NCI-H69 (cell line): ENCODE results near the gene CFAP299.

Experiments used
- DNase-seq: peaks from one replicate; lab custom pipeline; 2025; lab: John Stamatoyannopoulos, UW

CFAP299 gene

GRCh38 chr4:80831383-80832361, 496.1 kb downstream of the CFAP299 start:
- no peak for DNase-seq

GRCh38 chr4:80839281-80839680, 503.8 kb downstream of the CFAP299 start:
- no peak for DNase-seq

- DNase-seq: no peak
Measured at GRCh38 chr4:80839792-80840191, 504.3 kb downstream of the CFAP299 start.

- DNase-seq: no peak
Measured at GRCh38 chr4:80840396-80840795, 504.9 kb downstream of the CFAP299 start.

- no peak for DNase-seq
Measured at GRCh38 chr4:80841587-80842281, 506.2 kb downstream of the CFAP299 start.

- no peak for DNase-seq
Measured at GRCh38 chr4:80846210-80846609, 510.7 kb downstream of the CFAP299 start.

- DNase-seq: no peak
Measured at GRCh38 chr4:80852061-80852460, 516.5 kb downstream of the CFAP299 start.

GRCh38 chr4:80873571-80873970, 538.0 kb downstream of the CFAP299 start:
- no peak for DNase-seq

GRCh38 chr4:80874979-80875378, 539.4 kb downstream of the CFAP299 start:
- no peak for DNase-seq

GRCh38 chr4:80875642-80876041, 540.1 kb downstream of the CFAP299 start:
- no peak for DNase-seq

GRCh38 chr4:80876810-80877209, 541.3 kb downstream of the CFAP299 start:
- DNase-seq: no peak

GRCh38 chr4:80878218-80878617, 542.7 kb downstream of the CFAP299 start:
- no peak for DNase-seq

- no peak for DNase-seq
Measured at GRCh38 chr4:80897537-80898303, 562.2 kb downstream of the CFAP299 start.

- DNase-seq: no peak
Measured at GRCh38 chr4:80900908-80901307, 565.4 kb downstream of the CFAP299 start.

- DNase-seq: no peak
Measured at GRCh38 chr4:80903020-80903419, 567.5 kb downstream of the CFAP299 start.

- DNase-seq: no peak
Measured at GRCh38 chr4:80909938-80910337, 574.4 kb downstream of the CFAP299 start.

- no peak for DNase-seq
Measured at GRCh38 chr4:80911458-80911857, 575.9 kb downstream of the CFAP299 start.

- DNase-seq: no peak
Measured at GRCh38 chr4:80912350-80912749, 576.8 kb downstream of the CFAP299 start.

GRCh38 chr4:80913381-80913780, 577.9 kb downstream of the CFAP299 start:
- DNase-seq: no peak

- DNase-seq: no peak
Measured at GRCh38 chr4:80916770-80917169, 581.2 kb downstream of the CFAP299 start.

- no peak for DNase-seq
Measured at GRCh38 chr4:80918004-80918403, 582.5 kb downstream of the CFAP299 start.

GRCh38 chr4:80921441-80921840, 585.9 kb downstream of the CFAP299 start:
- no peak for DNase-seq
